Natural killer cell treated with Interleukin-12 subunit alpha and Interleukin-12 subunit beta and Interleukin-15 and Interleukin-18, amount 100 ng/mL, for 72 hours (primary cell): Measurements from ENCODE around the gene LGALSL. TPM values are rescaled to one million over a fixed set of nuclear protein-coding genes. Genes with fewer than 3 reads are reported as not detected.
A peak's percentile ranks its signal among the peaks of the same experiment; 100 is the strongest.
"Not testable (repeated sequence)": the region's sequence is repeated elsewhere in the genome, so short reads cannot be mapped to it uniquely, and the experiment has no call there.

ENCODE experiments used
- ATAC-seq, 2 donors: fragments of 150-1000 bp; cut with Tn5 transposase in 1 of 2; sonication (Bioruptor Pico), chemical (Tn5 transposase) in 1 of 2; 2 replicates each; pipeline ENCODE4 v1.10.0; 2021
- DNase-seq: peaks from one replicate; pipeline ENCODE4 v3.0.0; 2022; ENCODE audit warnings: low spot score
- H3K27ac Mint-ChIP-seq, 2 donors: 1 replicate in 1 of 2; 2 replicates in 1 of 2; pipeline ENCODE4 v1.8.0; 2022; ENCODE audit warnings: mixed read lengths in 2 of 2, mild to moderate bottlenecking in 1 of 2, moderate library complexity in 1 of 2
- H3K27me3 Mint-ChIP-seq, 2 donors: 1 replicate in 1 of 2; 2 replicates in 1 of 2; pipeline ENCODE4 v1.8.0; 2022; ENCODE audit warnings: mixed read lengths in 2 of 2
- H3K36me3 Mint-ChIP-seq: one replicate; pipeline ENCODE4 v1.8.0; 2022; ENCODE audit warnings: mixed read lengths
- H3K4me1 Mint-ChIP-seq, 2 donors: 1 replicate in 1 of 2; 2 replicates in 1 of 2; pipeline ENCODE4 v1.8.0; 2022; ENCODE audit warnings: low read depth in 2 of 2, mixed read lengths in 2 of 2, mild to moderate bottlenecking in 1 of 2
- H3K4me3 Mint-ChIP-seq: one replicate; pipeline ENCODE4 v1.8.0; 2022; ENCODE audit warnings: mixed read lengths
- H3K9me3 Mint-ChIP-seq: 2 replicates; pipeline ENCODE4 v1.8.0; 2022; ENCODE audit warnings: mixed read lengths
- total RNA-seq, 2 donors: library from RNA; stranded (reverse); gene quantifications; one replicate each; pipeline ENCODE4 v1.2.3, GENCODE V29; 2022

Gene LGALSL
- total RNA-seq, 2 donors from 2014 or later, result 0.31 to 0.50 TPM

- no peaks in the 10 kb centered on the region for H3K36me3 Mint-ChIP-seq
- DNase-seq (no peak), ATAC-seq (peak; percentile 38 to 61)
- peaks cover 6 to 8% of the 10 kb centered on the region in 2 donors for H3K27me3 Mint-ChIP-seq
- H3K27ac Mint-ChIP-seq, result no peak overlapping the region
- no peak overlapping the region for H3K4me3 Mint-ChIP-seq
- no peaks in the 10 kb centered on the region for H3K9me3 Mint-ChIP-seq
- H3K4me1 Mint-ChIP-seq, result no peaks in the 10 kb centered on the region
These were observed 29.5 kb upstream of the LGALSL start for GRCh38 chr2:64424416-64424987.

GRCh38 chr2:64426183-64426952 is 27.6 kb upstream of the LGALSL start:
- no peak overlapping the region for H3K4me3 Mint-ChIP-seq
- H3K27ac Mint-ChIP-seq, result no peak overlapping the region
- no peaks in the 10 kb centered on the region for H3K4me1 Mint-ChIP-seq
- peaks cover 11 to 12% of the 10 kb centered on the region in 2 donors for H3K27me3 Mint-ChIP-seq
- H3K36me3 Mint-ChIP-seq, result no peaks in the 10 kb centered on the region
- no peaks in the 10 kb centered on the region for H3K9me3 Mint-ChIP-seq
- DNase-seq (no peak), ATAC-seq (no peak)

DNA sequence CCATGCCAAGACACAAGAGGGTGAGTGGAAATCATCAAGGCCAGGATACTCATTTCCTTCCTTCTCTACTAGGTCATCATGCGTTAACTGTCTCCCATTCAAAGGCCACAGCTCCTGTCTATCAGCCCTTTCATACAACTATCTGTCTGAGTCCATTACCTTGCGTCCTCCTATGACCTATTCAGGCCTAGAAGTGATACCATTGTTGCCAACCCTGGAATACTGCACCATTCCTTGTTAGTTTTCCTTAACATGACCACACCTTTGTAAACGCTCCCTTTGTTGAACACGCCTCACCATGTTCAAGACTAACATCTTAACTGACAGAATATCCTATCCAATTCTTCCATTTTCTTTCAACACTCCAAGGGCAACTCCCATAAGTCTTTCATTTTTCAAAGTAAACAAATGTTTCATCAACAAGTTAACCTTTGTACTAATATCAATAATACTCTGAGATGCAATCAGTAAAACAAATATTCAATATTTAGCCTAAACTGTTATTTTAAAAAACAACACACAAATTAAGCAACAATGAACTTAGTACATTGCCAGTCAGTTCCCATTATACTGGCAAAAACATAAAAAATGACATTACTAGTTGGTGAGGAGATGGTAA is 19.8 kb upstream of the LGALSL start:
- H3K9me3 Mint-ChIP-seq, result no peaks in the 10 kb centered on the region
- H3K4me3 Mint-ChIP-seq, result no peak overlapping the region
- ATAC-seq (no peak), DNase-seq (no peak)
- no peaks in the 10 kb centered on the region for H3K4me1 Mint-ChIP-seq
- peaks cover 36 to 57% of the 10 kb centered on the region in 2 donors for H3K27me3 Mint-ChIP-seq
- peaks cover 4% of the 10 kb centered on the region for H3K36me3 Mint-ChIP-seq
- H3K27ac Mint-ChIP-seq, result no peak overlapping the region

DNA sequence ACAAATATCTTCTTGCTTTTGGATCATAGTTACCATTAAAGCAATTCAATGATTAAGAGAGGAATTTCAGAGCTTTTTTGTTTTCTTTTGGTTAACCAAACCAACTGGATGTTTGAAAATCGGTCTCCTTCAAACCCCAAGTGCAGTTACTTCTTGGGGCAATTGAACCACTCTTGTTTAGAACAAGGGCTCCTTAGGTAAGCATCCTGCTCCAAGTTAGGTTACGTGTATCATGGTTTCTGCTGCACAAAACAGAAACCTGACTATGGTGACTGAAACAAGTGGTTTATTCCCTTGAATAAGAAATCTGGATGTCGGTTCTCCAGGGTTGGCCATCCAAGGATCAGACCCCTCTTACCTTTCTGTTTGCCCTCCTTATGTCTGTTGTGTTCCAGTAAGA is 16.1 kb upstream of the LGALSL start:
- no peak overlapping the region for H3K27ac Mint-ChIP-seq

DNA sequence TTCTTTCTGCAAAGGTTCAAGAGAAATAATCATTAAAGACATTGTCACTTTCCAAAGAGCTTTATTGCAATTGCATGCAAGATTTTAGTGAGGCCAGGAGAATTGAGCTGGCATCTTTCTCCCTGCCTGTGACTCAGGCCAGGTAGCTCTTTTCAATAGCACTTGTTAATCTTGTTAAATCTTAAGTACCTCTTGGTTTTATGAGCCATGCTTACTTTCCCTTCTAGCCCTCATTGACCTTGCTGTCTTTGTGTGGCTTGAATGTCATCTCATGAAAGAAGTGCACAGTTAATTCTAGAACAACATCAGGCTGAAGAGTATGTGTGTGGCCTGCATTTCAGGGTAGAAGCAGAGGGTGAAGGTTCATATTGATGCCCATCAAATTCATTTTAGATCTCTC is 14.8 kb upstream of the LGALSL start:
- Mint-ChIP-seq H3K4me3 (no peak overlapping the region), H3K27me3 (peaks cover 34 to 55% of the 10 kb centered on the region in 2 donors), H3K4me1 (no peaks in the 10 kb centered on the region), H3K36me3 (no peaks in the 10 kb centered on the region), H3K9me3 (no peaks in the 10 kb centered on the region), H3K27ac (no peak overlapping the region)
- DNase-seq (no peak), ATAC-seq (no peak)

More for the DNA sequence above, 16.1 kb upstream of the LGALSL start:
- Mint-ChIP-seq H3K36me3 (no peaks in the 10 kb centered on the region), H3K9me3 (no peaks in the 10 kb centered on the region), H3K4me1 (no peaks in the 10 kb centered on the region), H3K4me3 (no peak overlapping the region), H3K27me3 (peaks cover 38 to 58% of the 10 kb centered on the region in 2 donors)
- DNase-seq (no peak), ATAC-seq (no peak)

GRCh38 chr2:64440843-64441242 is 13.1 kb upstream of the LGALSL start:
- ATAC-seq, result no peak
- Mint-ChIP-seq H3K27ac (no peak overlapping the region), H3K36me3 (no peaks in the 10 kb centered on the region), H3K4me1 (no peaks in the 10 kb centered on the region), H3K9me3 (no peaks in the 10 kb centered on the region), H3K4me3 (no peak overlapping the region), H3K27me3 (peaks cover 39 to 59% of the 10 kb centered on the region in 2 donors)
- no peak for DNase-seq

- DNase-seq (no peak), ATAC-seq (no peak)
- H3K4me3 Mint-ChIP-seq, result no peak overlapping the region
- H3K27ac Mint-ChIP-seq, result no peak overlapping the region
- peaks cover 35 to 59% of the 10 kb centered on the region in 2 donors for H3K27me3 Mint-ChIP-seq
- no peaks in the 10 kb centered on the region for H3K36me3 Mint-ChIP-seq
- H3K9me3 Mint-ChIP-seq, result no peaks in the 10 kb centered on the region
- no peaks in the 10 kb centered on the region for H3K4me1 Mint-ChIP-seq
These were observed 11.7 kb upstream of the LGALSL start for GRCh38 chr2:64442277-64442676.

DNA sequence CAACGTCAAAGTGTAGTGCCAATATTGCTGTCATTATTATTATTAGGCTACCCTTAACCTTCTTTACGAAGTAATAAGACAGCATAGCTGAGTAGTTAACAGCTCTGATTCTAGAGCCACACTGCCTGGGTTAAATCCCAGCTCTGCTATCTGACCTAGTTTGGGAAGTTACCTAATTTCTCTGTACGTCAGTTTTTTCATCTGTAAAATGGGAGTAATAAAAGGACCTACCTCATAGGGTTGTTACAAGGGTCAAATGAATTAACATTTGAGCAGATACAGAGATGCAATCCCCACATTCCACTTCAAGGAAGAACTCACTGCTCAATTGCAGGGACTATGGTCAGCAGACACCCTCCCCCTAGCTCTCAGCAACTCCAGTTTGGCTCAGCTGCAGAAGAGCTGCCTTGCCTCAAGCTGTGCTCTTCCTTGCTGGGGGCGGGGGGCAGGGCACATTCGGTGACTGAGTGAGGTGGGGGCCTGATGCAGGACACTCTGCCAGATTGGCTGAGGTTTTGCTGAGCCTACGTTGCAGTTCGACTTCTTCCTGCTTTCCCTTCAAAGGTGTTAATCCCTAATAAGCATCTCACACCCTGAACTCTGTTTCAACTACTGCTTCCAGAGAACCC is 11.0 kb upstream of the LGALSL start:
- DNase-seq, result no peak
- no peak overlapping the region for H3K27ac Mint-ChIP-seq
- no peak overlapping the region for H3K4me3 Mint-ChIP-seq
- H3K9me3 Mint-ChIP-seq, result no peaks in the 10 kb centered on the region
- no peak for ATAC-seq
- H3K4me1 Mint-ChIP-seq, result no peaks in the 10 kb centered on the region
- H3K27me3 Mint-ChIP-seq, result peaks cover 35 to 61% of the 10 kb centered on the region in 2 donors
- no peaks in the 10 kb centered on the region for H3K36me3 Mint-ChIP-seq

DNA sequence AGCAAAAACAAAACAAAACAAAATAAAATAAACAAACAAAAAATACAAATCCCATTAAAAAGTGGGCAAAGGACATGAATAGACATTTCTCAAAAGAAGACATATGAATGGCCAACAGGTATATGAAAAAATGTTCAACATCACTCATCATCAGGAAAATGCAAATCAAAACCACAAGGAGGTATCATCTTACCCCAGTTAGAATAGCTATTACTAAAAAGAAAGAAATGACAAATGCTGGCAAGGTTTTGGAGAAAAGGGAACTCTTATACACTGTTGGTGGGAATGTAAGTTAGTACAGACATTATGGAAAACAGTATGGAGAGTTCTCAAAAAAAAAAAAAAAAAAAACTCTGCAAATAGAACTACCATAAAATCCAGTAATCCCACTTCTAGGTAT is 8.0 kb upstream of the LGALSL start:
- H3K4me1 Mint-ChIP-seq, DNase-seq, H3K36me3 Mint-ChIP-seq, H3K27ac Mint-ChIP-seq, H3K9me3 Mint-ChIP-seq, ATAC-seq, H3K4me3 Mint-ChIP-seq: not testable (repeated sequence)
- H3K27me3 Mint-ChIP-seq, result peaks cover 28 to 47% of the 10 kb centered on the region in 2 donors

- Mint-ChIP-seq H3K36me3 (no peaks in the 10 kb centered on the region), H3K9me3 (no peaks in the 10 kb centered on the region), H3K4me1 (no peaks in the 10 kb centered on the region), H3K4me3 (no peak overlapping the region), H3K27ac (no peak overlapping the region), H3K27me3 (peaks cover 23 to 49% of the 10 kb centered on the region in 2 donors)
- ATAC-seq (no peak), DNase-seq (no peak)
These were observed 6.5 kb upstream of the LGALSL start for GRCh38 chr2:64447317-64448040.

DNA sequence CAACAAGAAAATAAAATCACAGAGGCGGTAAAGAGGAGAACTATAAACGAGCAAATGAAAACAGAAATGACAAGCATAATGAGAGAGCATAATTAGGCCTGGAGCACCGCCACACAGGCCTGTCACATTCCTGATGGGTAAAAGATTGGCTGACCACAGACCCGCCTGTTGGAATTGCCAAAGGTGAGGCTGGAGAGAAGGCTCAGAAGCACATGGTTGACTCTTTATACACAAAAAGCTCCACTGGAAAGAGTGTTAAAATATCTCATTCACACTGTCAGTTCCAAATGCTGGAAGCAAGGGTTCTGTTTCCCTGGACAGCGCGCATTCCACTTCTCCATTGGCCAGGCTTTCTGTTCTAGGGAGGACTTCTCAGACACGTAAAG is 5.9 kb upstream of the LGALSL start:
- H3K9me3 Mint-ChIP-seq, result no peaks in the 10 kb centered on the region
- DNase-seq (no peak), ATAC-seq (no peak)
- no peaks in the 10 kb centered on the region for H3K36me3 Mint-ChIP-seq
- H3K4me3 Mint-ChIP-seq, result no peak overlapping the region
- H3K27ac Mint-ChIP-seq, result no peak overlapping the region
- H3K4me1 Mint-ChIP-seq, result no peaks in the 10 kb centered on the region
- H3K27me3 Mint-ChIP-seq, result peaks cover 20 to 44% of the 10 kb centered on the region in 2 donors

DNA sequence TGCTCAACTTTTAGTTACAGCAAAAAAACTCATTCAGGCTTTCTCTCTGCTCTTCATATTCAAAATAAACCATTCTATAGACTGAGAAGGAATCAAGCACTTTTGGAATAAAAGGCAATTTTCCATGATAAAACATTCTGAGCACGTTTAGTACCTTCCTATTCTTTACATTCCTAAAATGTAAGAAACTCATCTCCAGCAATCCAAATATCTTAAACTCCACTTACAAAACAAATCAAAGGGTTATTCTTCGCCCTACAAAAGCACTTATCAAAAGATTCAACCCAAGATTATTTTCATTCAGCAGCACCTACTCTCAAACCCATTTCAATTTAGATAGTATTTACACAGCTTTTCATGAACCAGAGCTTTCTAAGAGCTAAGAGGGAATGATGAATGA is 2.9 kb upstream of the LGALSL start:
- no peaks in the 10 kb centered on the region for H3K9me3 Mint-ChIP-seq
- H3K27me3 Mint-ChIP-seq, result peaks cover 15 to 38% of the 10 kb centered on the region in 2 donors
- no peaks in the 10 kb centered on the region for H3K36me3 Mint-ChIP-seq
- H3K4me1 Mint-ChIP-seq, result peaks cover 0 to 6% of the 10 kb centered on the region in 2 donors
- DNase-seq (no peak), ATAC-seq (no peak)
- H3K4me3 Mint-ChIP-seq, result no peak overlapping the region
- no peak overlapping the region for H3K27ac Mint-ChIP-seq
